HG03135 (cell line): Measurements from ENCODE around the gene TRABD2B.

Experiments used
- ATAC-seq: cut with Tn5 transposase; IDR thresholded peaks from one replicate; pipeline ENCODE4 v1.9.1; 2021; ENCODE audit warnings: mild to moderate bottlenecking, moderate library complexity; ENCODE audit not compliant: unreplicated experiment

The TRABD2B gene

DNA sequence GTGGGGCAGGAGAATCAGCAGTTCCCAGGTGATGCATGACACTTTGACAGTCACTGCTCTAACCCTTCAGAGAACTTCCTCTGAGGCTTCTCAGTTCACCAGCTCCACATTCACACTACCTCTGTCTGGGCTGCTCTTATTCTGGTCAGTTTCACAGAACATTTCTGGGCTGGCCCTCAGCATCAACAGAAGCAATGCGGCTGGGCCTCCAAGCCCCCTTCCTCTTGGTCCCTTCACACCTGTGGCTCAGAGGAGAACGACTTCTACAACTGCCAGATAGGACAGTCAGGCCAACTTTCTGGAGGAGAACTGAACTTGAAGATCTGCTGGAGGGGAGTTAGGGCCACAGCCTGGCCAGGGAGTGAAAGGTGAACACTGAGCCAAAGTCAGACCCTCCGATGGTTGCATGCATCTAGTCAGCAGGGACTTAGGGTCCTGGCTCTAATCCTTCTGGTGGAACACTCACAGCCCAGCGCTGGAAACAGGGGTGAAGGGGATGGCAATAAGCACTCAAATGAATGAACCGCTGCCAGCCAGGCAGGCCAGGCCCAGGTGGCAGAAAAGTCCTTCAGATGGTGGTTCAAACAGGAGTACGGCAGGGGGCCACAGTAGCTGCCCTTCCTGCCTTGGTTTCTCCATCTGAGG lies 285.2 kb downstream of the TRABD2B start:
- no peak for ATAC-seq

DNA sequence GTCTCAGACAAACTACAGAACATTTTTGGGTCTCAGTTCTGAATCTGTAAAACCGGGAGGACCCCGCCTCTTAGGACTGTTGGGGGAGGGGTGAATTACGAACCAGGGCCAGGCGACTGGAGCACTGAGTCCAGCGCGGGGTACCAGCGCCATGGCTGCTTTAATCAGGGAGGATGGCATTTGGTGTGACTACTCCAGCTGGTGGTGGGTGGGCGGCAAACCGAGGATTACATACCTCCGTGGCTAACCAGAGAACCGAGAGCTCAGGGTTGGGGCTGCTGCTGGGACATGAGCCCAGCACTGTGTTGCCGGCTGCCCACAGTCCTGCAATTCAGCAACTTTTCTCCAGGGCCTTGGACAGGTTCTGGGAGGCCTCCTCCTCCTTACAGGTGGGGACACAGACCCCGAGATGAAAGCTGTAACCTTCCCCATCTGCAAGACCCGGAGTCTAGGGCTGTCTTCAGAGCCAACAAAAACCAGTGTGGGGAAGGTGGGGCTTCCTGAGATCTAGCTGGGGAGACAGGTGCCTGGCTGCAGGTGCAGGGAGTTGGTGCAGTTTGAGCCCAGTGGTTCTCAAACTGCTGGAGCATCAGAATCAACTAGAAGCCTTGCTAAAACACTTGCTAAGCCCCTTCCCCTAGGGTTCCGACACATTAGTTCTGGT lies 285.9 kb downstream of the TRABD2B start:
- ATAC-seq: no peak
